ENCODE measurements around the gene C2orf78. TPM values are rescaled to one million over a fixed set of nuclear protein-coding genes. Genes with fewer than 3 reads are reported as not detected.

Gene C2orf78
- total RNA-seq, 2 donors from 2014 or later = not detected

DNA sequence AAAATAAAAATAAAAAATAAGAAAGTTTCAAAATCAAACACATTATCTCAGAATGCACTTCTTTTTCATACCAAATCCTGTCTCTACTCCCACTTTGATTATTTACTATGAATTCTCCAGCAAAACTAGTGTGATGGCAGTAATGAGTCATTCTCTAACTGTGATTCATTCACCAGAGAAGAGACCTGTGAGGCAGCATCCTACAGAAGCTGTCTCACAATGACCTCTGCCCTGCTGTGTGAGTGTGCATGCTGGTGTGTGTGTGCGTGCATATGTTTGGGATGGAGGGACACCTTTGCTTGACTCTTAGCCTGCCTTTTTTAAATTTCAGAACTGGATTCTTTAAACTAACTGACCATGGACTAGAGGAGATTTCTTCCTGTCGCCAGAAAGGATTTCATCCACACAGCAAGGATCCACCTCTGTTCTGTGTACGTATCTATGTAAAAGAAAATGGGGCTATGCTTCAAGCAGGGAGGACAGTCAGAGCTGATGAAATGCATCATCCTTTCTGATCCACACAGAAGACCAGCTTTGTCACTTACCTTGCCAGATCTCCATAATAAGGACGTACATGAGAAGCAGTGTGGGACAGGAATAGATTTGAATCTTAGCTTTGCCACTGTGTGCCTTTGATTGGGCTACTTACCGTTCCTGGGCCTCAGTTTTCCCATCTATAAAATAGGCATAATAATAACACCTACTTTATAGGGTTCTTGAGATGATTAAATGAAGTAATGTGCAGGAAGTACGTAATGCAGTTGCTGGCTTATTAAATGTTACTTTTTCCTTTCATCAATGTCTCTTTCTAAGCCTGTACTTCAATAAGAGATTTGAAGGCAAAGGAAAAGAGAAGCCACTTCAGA, 76.0 kb downstream of the C2orf78 start:
- Histone ChIP-seq H3K4me1 (no peaks in the 10 kb centered on the region), H3K27me3 (no peaks in the 10 kb centered on the region), H3K4me3 (no peak overlapping the region), H3K27ac (no peak overlapping the region), H3K36me3 (replicated peaks in 1 of 2; ENCODE audit: insufficient read depth in 1 of 2, low read depth in 2 of 2) (peaks cover 0 to 29% of the 10 kb centered on the region in 2 donors), H3K9me3 (no peaks in the 10 kb centered on the region)
- WGBS, 2 donors = 94% methylated on average over 6 of the region's 6 CpGs
- intact Hi-C loops (cut with DNase I) = no loop called here
- TF ChIP-seq, protein P1, sequence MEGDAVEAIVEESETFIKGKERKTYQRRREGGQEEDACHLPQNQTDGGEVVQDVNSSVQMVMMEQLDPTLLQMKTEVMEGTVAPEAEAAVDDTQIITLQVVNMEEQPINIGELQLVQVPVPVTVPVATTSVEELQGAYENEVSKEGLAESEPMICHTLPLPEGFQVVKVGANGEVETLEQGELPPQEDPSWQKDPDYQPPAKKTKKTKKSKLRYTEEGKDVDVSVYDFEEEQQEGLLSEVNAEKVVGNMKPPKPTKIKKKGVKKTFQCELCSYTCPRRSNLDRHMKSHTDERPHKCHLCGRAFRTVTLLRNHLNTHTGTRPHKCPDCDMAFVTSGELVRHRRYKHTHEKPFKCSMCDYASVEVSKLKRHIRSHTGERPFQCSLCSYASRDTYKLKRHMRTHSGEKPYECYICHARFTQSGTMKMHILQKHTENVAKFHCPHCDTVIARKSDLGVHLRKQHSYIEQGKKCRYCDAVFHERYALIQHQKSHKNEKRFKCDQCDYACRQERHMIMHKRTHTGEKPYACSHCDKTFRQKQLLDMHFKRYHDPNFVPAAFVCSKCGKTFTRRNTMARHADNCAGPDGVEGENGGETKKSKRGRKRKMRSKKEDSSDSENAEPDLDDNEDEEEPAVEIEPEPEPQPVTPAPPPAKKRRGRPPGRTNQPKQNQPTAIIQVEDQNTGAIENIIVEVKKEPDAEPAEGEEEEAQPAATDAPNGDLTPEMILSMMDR (IDR thresholded peaks at IDR 0.05) = no peak
- no peak for TF ChIP-seq POLR2A (IDR thresholded peaks at IDR 0.05)
- ATAC-seq = no peak
- no peak for DNase-seq

DNA sequence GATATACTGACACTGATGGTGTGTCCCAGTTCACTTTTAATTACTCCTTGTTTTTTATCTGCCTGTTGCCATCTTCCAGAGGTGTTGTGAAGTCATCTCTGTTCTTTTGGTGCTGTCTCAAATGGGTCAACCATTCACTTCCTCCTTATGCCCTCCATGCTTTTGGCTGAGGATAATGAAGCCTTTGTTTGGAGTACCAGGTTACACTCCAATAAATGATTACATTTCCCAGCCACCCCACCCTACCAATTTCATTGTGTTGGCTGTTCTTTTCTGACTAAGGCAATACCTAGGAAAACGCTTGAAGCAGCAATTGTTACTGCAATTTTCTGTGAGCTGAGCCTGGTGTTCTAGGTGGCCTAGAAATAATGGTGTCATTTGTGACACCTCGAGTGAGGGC, 79.0 kb downstream of the C2orf78 start:
- Histone ChIP-seq H3K27ac (peak overlapping the region in 1 of 4 donors; percentile 22), H3K4me1 (no peaks in the 10 kb centered on the region), H3K4me3 (no peak overlapping the region), H3K36me3 (replicated peaks in 1 of 2; ENCODE audit: insufficient read depth in 1 of 2, low read depth in 2 of 2) (peaks cover 0 to 22% of the 10 kb centered on the region in 2 donors), H3K27me3 (no peaks in the 10 kb centered on the region), H3K9me3 (no peaks in the 10 kb centered on the region)
- TF ChIP-seq, protein P1 (IDR thresholded peaks at IDR 0.05) = no peak
- TF ChIP-seq POLR2A (IDR thresholded peaks at IDR 0.05) = no peak
- intact Hi-C loops (cut with DNase I) = no loop called here
- 58 to 73% methylated on average over 2 of the region's 2 CpGs for WGBS, 2 donors
- ATAC-seq (peak; percentile 58), DNase-seq (peak in 1 of 4 donors; percentile 6)

Other genes with a start within 250 kb of the C2orf78 start
- not detected for gene NAT8, start 141.8 kb upstream of the C2orf78 start, total RNA-seq
- 10 to 100 TPM; 12.5 to 14.5 TPM for gene TPRKB, start 46.8 kb upstream of the C2orf78 start, total RNA-seq
- gene DUSP11, start 4.1 kb upstream of the C2orf78 start, total RNA-seq = 10 to 100 TPM; 10.9 to 13.7 TPM
- gene STAMBP, start 44.8 kb downstream of the C2orf78 start, total RNA-seq = 10 to 100 TPM in 1 of 2 donors, 1 to 10 TPM in 1; 9.2 to 10.4 TPM
- gene ACTG2, start 108.8 kb downstream of the C2orf78 start, total RNA-seq = 1 to 10 TPM in 1 of 2 donors, under 1 TPM in 1; 0.52 to 1.3 TPM
- gene DGUOK, start 142.7 kb downstream of the C2orf78 start, total RNA-seq = 10 to 100 TPM; 13.2 to 16.1 TPM
- 1 to 10 TPM; 6.7 to 7.3 TPM for gene TET3, start 200.7 kb downstream of the C2orf78 start, total RNA-seq